ENCODE results near the gene ADAMTS12. TPM values are rescaled to one million over a fixed set of nuclear protein-coding genes. Genes with fewer than 3 reads are reported as not detected.
A peak's percentile ranks its signal among the peaks of the same experiment; 100 is the strongest.

ADAMTS12 gene
- total and polyA plus RNA-seq, 2 of the 8 experiments (the other 6 are each of a cell fraction or from before 2014, with no cell fraction given): 6.4 to 12.8 TPM

DNA sequence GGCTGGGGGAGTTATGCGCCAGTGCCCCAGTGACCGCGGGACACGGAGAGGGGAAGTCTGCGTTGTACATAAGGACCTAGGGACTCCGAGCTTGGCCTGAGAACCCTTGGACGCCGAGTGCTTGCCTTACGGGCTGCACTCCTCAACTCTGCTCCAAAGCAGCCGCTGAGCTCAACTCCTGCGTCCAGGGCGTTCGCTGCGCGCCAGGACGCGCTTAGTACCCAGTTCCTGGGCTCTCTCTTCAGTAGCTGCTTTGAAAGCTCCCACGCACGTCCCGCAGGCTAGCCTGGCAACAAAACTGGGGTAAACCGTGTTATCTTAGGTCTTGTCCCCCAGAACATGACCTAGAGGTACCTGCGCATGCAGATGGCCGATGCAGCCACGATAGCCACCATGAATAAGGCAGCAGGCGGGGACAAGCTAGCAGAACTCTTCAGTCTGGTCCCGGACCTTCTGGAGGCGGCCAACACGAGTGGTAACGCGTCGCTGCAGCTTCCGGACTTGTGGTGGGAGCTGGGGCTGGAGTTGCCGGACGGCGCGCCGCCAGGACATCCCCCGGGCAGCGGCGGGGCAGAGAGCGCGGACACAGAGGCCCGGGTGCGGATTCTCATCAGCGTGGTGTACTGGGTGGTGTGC, 44.7 kb upstream of the ADAMTS12 start, which contains the start of gene RXFP3 (continued):
- TF ChIP-seq, protein P1, sequence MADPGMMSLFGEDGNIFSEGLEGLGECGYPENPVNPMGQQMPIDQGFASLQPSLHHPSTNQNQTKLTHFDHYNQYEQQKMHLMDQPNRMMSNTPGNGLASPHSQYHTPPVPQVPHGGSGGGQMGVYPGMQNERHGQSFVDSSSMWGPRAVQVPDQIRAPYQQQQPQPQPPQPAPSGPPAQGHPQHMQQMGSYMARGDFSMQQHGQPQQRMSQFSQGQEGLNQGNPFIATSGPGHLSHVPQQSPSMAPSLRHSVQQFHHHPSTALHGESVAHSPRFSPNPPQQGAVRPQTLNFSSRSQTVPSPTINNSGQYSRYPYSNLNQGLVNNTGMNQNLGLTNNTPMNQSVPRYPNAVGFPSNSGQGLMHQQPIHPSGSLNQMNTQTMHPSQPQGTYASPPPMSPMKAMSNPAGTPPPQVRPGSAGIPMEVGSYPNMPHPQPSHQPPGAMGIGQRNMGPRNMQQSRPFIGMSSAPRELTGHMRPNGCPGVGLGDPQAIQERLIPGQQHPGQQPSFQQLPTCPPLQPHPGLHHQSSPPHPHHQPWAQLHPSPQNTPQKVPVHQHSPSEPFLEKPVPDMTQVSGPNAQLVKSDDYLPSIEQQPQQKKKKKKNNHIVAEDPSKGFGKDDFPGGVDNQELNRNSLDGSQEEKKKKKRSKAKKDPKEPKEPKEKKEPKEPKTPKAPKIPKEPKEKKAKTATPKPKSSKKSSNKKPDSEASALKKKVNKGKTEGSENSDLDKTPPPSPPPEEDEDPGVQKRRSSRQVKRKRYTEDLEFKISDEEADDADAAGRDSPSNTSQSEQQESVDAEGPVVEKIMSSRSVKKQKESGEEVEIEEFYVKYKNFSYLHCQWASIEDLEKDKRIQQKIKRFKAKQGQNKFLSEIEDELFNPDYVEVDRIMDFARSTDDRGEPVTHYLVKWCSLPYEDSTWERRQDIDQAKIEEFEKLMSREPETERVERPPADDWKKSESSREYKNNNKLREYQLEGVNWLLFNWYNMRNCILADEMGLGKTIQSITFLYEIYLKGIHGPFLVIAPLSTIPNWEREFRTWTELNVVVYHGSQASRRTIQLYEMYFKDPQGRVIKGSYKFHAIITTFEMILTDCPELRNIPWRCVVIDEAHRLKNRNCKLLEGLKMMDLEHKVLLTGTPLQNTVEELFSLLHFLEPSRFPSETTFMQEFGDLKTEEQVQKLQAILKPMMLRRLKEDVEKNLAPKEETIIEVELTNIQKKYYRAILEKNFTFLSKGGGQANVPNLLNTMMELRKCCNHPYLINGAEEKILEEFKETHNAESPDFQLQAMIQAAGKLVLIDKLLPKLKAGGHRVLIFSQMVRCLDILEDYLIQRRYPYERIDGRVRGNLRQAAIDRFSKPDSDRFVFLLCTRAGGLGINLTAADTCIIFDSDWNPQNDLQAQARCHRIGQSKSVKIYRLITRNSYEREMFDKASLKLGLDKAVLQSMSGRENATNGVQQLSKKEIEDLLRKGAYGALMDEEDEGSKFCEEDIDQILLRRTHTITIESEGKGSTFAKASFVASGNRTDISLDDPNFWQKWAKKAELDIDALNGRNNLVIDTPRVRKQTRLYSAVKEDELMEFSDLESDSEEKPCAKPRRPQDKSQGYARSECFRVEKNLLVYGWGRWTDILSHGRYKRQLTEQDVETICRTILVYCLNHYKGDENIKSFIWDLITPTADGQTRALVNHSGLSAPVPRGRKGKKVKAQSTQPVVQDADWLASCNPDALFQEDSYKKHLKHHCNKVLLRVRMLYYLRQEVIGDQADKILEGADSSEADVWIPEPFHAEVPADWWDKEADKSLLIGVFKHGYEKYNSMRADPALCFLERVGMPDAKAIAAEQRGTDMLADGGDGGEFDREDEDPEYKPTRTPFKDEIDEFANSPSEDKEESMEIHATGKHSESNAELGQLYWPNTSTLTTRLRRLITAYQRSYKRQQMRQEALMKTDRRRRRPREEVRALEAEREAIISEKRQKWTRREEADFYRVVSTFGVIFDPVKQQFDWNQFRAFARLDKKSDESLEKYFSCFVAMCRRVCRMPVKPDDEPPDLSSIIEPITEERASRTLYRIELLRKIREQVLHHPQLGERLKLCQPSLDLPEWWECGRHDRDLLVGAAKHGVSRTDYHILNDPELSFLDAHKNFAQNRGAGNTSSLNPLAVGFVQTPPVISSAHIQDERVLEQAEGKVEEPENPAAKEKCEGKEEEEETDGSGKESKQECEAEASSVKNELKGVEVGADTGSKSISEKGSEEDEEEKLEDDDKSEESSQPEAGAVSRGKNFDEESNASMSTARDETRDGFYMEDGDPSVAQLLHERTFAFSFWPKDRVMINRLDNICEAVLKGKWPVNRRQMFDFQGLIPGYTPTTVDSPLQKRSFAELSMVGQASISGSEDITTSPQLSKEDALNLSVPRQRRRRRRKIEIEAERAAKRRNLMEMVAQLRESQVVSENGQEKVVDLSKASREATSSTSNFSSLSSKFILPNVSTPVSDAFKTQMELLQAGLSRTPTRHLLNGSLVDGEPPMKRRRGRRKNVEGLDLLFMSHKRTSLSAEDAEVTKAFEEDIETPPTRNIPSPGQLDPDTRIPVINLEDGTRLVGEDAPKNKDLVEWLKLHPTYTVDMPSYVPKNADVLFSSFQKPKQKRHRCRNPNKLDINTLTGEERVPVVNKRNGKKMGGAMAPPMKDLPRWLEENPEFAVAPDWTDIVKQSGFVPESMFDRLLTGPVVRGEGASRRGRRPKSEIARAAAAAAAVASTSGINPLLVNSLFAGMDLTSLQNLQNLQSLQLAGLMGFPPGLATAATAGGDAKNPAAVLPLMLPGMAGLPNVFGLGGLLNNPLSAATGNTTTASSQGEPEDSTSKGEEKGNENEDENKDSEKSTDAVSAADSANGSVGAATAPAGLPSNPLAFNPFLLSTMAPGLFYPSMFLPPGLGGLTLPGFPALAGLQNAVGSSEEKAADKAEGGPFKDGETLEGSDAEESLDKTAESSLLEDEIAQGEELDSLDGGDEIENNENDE (IDR thresholded peaks at IDR 0.05; ENCODE audit: insufficient replicate concordance, low read length): no peak
- TF ChIP-seq SAP30 (IDR thresholded peaks at IDR 0.05; ENCODE audit: insufficient read depth, insufficient replicate concordance, low read length): peak; percentile 18
- no peak for TF ChIP-seq TBP (IDR thresholded peaks at IDR 0.05; ENCODE audit: low read depth, low read length)
- TF ChIP-seq SP4 (IDR thresholded peaks at IDR 0.05; ENCODE audit: low read length): no peak
- no peak for TF ChIP-seq GABPA (IDR thresholded peaks at IDR 0.05; ENCODE audit: borderline replicate concordance, insufficient read depth, low read length)
- TF ChIP-seq SP1 (IDR thresholded peaks at IDR 0.05; ENCODE audit: low read depth, low read length): no peak
- TF ChIP-seq POU5F1 (IDR thresholded peaks at IDR 0.05; ENCODE audit: low read depth, low read length): no peak
- TF ChIP-seq SUZ12 (IDR thresholded peaks at IDR 0.05; ENCODE audit: low read length): peak; percentile 57; the same call in 1 of the 2 replicates
- TF ChIP-seq E2F6 (IDR thresholded peaks at IDR 0.05): no peak
- TF ChIP-seq CBX5 (IDR thresholded peaks at IDR 0.05; ENCODE audit: low read depth, low read length): no peak

Measured in H1 (cell line).